ENCODE measurements around the gene LMLN.

DNA sequence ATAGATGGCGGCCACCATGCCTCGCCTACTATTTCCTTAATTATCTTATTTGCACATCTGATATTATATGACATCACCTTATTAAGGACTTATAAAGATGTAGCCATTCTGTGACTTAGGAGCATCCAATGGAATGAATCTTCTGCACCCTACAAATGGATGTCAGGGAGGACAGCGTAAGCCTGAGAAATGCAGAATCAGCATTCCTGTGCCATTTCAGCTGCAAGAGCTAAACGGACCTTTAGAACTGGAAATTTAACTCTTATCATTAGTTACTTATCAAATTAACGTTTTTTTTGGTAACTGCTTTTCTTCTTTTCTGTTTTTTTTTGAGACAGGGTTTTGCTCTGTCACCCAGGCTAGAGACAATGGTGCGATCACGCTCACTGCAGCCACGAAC, 65.6 kb downstream of the LMLN start:
- TF ChIP-seq, protein P1, sequence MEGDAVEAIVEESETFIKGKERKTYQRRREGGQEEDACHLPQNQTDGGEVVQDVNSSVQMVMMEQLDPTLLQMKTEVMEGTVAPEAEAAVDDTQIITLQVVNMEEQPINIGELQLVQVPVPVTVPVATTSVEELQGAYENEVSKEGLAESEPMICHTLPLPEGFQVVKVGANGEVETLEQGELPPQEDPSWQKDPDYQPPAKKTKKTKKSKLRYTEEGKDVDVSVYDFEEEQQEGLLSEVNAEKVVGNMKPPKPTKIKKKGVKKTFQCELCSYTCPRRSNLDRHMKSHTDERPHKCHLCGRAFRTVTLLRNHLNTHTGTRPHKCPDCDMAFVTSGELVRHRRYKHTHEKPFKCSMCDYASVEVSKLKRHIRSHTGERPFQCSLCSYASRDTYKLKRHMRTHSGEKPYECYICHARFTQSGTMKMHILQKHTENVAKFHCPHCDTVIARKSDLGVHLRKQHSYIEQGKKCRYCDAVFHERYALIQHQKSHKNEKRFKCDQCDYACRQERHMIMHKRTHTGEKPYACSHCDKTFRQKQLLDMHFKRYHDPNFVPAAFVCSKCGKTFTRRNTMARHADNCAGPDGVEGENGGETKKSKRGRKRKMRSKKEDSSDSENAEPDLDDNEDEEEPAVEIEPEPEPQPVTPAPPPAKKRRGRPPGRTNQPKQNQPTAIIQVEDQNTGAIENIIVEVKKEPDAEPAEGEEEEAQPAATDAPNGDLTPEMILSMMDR (IDR thresholded peaks at IDR 0.05): no peak
- TF ChIP-seq POLR2A (IDR thresholded peaks at IDR 0.05): no peak
- no peak for TF ChIP-seq POLR2AphosphoS5 (IDR thresholded peaks at IDR 0.05)
- no peak for TF ChIP-seq EP300 (IDR thresholded peaks at IDR 0.05)
